HL-60 (cell line): Measurements from ENCODE around the gene RAB23.

Source experiments
- DNase-seq, 2 experiments: peaks; one replicate each; pipeline ENCODE4 v3.0.0-alpha.2; 2010 to 2020; ENCODE audit warnings: low read depth in 1 of 2, low spot score in 1 of 2
- H3K27ac ChIP-seq: fragments of 250-450 bp; sonication (Bioruptor Pico); replicated peaks from 2 replicates; pipeline ENCODE4 v1.5.1; 2020; ENCODE audit warnings: mild to moderate bottlenecking, moderate library complexity
- H3K27me3 ChIP-seq: fragments of 250-450 bp; sonication (Bioruptor Pico); 2 replicates; pipeline ENCODE4 v1.5.1; 2021; ENCODE audit warnings: mild to moderate bottlenecking, moderate library complexity; ENCODE audit not compliant: insufficient read depth, poor library complexity, severe bottlenecking
- H3K4me3 ChIP-seq: replicated peaks from 2 replicates; pipeline ENCODE4 v1.5.1; 2011; ENCODE audit warnings: mild to moderate bottlenecking, control low read depth, low read length; ENCODE audit not compliant: insufficient read depth
- GABPA ChIP-seq: IDR thresholded peaks from 2 replicates; pipeline ENCODE4 v1.6.1; 2012; ENCODE audit warnings: low read depth
- POLR2AphosphoS5 ChIP-seq: IDR thresholded peaks from 2 replicates; pipeline ENCODE4 v1.6.1; 2012; ENCODE audit warnings: low read depth
- SPI1 ChIP-seq: IDR thresholded peaks from 2 replicates; pipeline ENCODE4 v1.6.1; 2012; ENCODE audit warnings: low read depth, mild to moderate bottlenecking, borderline replicate concordance
- TF ChIP-seq, protein P1 (sequence below): IDR thresholded peaks from one replicate; pipeline ENCODE4 v1.5.1; 2011; ENCODE audit warnings: low read length, control low read depth, inconsistent platforms; ENCODE audit not compliant: insufficient read depth
- TF ChIP-seq, protein P2 (sequence below): IDR thresholded peaks from 2 replicates; pipeline ENCODE4 v1.6.1; 2012; ENCODE audit warnings: low read depth; ENCODE audit not compliant: insufficient replicate concordance

Gene RAB23

DNA sequence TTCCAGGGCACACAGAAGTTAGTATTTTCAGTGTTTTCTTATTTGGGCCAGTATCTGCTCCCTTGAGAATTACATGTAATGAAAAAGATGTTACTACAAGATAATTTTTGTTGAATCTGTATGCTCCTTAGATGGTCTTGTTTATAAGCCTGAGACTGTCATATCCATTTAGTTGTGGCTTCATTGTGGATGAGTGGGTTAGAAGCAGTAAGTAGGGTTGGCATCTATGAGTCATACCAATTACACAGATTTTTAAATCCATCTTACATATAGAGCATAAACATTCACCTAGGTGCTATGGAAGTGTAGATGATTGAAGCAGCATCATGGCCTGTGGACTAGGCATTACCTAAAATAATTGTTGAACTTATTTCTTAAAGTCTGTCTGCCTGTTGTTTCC is 63.4 kb downstream of the RAB23 start:
- DNase-seq = no peak
- no peaks in the 10 kb centered on the region for H3K27me3 ChIP-seq
- TF ChIP-seq GABPA (no peak), POLR2AphosphoS5 (no peak), SPI1 (no peak)
- TF ChIP-seq, protein P1, sequence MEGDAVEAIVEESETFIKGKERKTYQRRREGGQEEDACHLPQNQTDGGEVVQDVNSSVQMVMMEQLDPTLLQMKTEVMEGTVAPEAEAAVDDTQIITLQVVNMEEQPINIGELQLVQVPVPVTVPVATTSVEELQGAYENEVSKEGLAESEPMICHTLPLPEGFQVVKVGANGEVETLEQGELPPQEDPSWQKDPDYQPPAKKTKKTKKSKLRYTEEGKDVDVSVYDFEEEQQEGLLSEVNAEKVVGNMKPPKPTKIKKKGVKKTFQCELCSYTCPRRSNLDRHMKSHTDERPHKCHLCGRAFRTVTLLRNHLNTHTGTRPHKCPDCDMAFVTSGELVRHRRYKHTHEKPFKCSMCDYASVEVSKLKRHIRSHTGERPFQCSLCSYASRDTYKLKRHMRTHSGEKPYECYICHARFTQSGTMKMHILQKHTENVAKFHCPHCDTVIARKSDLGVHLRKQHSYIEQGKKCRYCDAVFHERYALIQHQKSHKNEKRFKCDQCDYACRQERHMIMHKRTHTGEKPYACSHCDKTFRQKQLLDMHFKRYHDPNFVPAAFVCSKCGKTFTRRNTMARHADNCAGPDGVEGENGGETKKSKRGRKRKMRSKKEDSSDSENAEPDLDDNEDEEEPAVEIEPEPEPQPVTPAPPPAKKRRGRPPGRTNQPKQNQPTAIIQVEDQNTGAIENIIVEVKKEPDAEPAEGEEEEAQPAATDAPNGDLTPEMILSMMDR = no peak
- TF ChIP-seq, protein P2, sequence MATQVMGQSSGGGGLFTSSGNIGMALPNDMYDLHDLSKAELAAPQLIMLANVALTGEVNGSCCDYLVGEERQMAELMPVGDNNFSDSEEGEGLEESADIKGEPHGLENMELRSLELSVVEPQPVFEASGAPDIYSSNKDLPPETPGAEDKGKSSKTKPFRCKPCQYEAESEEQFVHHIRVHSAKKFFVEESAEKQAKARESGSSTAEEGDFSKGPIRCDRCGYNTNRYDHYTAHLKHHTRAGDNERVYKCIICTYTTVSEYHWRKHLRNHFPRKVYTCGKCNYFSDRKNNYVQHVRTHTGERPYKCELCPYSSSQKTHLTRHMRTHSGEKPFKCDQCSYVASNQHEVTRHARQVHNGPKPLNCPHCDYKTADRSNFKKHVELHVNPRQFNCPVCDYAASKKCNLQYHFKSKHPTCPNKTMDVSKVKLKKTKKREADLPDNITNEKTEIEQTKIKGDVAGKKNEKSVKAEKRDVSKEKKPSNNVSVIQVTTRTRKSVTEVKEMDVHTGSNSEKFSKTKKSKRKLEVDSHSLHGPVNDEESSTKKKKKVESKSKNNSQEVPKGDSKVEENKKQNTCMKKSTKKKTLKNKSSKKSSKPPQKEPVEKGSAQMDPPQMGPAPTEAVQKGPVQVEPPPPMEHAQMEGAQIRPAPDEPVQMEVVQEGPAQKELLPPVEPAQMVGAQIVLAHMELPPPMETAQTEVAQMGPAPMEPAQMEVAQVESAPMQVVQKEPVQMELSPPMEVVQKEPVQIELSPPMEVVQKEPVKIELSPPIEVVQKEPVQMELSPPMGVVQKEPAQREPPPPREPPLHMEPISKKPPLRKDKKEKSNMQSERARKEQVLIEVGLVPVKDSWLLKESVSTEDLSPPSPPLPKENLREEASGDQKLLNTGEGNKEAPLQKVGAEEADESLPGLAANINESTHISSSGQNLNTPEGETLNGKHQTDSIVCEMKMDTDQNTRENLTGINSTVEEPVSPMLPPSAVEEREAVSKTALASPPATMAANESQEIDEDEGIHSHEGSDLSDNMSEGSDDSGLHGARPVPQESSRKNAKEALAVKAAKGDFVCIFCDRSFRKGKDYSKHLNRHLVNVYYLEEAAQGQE = no peak
- no peak overlapping the region for H3K4me3 ChIP-seq
- H3K27ac ChIP-seq = no peak overlapping the region

DNA sequence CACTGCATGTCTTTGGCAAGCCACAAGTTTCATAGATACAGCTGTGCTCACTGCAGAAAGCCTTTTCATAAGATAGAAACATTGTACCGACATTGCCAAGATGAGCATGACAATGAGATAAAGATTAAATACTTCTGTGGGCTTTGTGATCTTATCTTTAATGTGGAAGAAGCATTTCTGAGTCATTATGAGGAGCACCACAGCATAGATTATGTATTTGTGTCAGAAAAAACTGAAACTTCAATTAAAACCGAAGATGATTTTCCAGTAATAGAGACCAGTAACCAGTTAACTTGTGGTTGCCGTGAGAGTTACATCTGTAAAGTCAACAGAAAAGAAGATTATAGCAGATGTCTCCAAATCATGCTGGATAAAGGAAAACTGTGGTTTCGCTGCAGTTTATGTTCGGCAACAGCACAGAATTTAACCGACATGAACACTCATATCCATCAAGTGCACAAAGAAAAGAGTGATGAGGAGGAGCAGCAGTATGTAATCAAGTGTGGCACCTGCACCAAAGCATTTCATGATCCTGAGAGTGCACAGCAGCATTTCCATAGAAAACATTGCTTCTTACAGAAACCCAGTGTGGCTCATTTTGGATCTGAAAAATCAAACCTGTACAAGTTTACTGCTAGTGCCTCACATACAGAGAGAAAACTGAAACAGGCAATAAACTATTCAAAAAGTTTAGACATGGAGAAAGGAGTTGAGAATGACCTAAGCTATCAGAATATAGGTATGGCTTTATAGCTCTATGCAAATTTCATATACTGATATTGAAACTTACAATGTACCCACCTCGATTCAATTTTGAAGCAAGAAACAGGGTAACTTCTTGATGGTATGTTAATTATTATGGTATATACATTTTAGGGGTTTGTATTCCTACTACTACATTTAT is 73.9 kb downstream of the RAB23 start:
- DNase-seq = no peak
- Histone ChIP-seq H3K27me3 (no peaks in the 10 kb centered on the region), H3K27ac (no peak overlapping the region), H3K4me3 (no peak overlapping the region)
- no peak for TF ChIP-seq POLR2AphosphoS5
- TF ChIP-seq, protein P1 = no peak
- TF ChIP-seq, protein P2 = no peak
- TF ChIP-seq SPI1 = no peak
- no peak for TF ChIP-seq GABPA

DNA sequence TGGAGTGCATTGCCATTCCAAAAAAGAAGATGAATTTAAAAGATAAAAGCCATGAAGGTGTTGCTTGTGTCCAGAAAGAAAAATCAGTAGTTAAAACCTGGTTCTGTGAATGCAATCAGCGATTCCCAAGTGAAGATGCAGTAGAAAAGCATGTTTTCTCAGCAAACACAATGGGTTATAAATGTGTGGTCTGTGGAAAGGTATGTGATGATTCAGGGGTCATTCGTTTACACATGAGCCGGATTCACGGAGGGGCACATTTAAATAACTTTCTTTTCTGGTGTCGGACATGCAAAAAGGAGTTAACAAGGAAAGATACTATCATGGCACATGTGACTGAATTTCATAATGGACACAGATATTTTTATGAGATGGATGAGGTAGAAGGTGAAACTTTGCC is 74.7 kb downstream of the RAB23 start:
- H3K27ac ChIP-seq = no peak overlapping the region
- DNase-seq = no peak
- no peak for TF ChIP-seq SPI1
- TF ChIP-seq, protein P2 = no peak
- TF ChIP-seq POLR2AphosphoS5 = no peak
- TF ChIP-seq GABPA = no peak
- TF ChIP-seq, protein P1 = no peak
- no peaks in the 10 kb centered on the region for H3K27me3 ChIP-seq
- H3K4me3 ChIP-seq = no peak overlapping the region
